Vagina (tissue), 2 donors: ENCODE results near the gene B4GALT7. TPM values are rescaled to one million over a fixed set of nuclear protein-coding genes. Genes with fewer than 3 reads are reported as not detected.

Experiments
- DNase-seq, 2 donors: peaks; one replicate each; pipeline ENCODE4 v3.0.0-alpha.2; 2017; ENCODE audit errors: extremely low spot score in 2 of 2
- H3K27ac ChIP-seq: fragments of 200-600 bp; sonication (generic); one replicate; pipeline ENCODE4 v1.5.1; 2019
- H3K27me3 ChIP-seq: fragments of 200-600 bp; sonication (generic); one replicate; pipeline ENCODE4 v1.5.1; 2019
- H3K36me3 ChIP-seq, 2 donors: fragments of 200-600 bp; sonication (generic); one replicate each; pipeline ENCODE4 v1.5.1; 2017 to 2019
- H3K4me1 ChIP-seq: fragments of 200-600 bp; sonication (generic); one replicate; pipeline ENCODE4 v1.5.1; 2019
- H3K4me3 ChIP-seq, 2 donors: fragments of 200-600 bp; sonication (generic); 1 replicate in 1 of 2; 2 replicates in 1 of 2; pipeline ENCODE4 v1.5.1; 2016 to 2019
- H3K9me3 ChIP-seq: fragments of 200-600 bp; sonication (generic); one replicate; pipeline ENCODE4 v1.5.1; 2019
- POLR2A ChIP-seq, 2 donors: fragments of 450-650 bp; IDR thresholded peaks; one replicate each; pipeline ENCODE4 v1.6.1; 2017; ENCODE audit warnings: antibody characterized with exemption in 2 of 2, mild to moderate bottlenecking in 2 of 2, moderate library complexity in 2 of 2
- POLR2AphosphoS5 ChIP-seq, 2 donors: sonication (generic); formaldehyde crosslinking; IDR thresholded peaks; one replicate each; pipeline ENCODE4 v1.9.0; 2017; ENCODE audit warnings: antibody characterized with exemption in 2 of 2, mild to moderate bottlenecking in 2 of 2, low read depth in 1 of 2; ENCODE audit not compliant: insufficient read depth in 1 of 2
- intact Hi-C: fragments of 100-400 bp; cut with DNase I; formaldehyde crosslinking; loops from one replicate; pipeline ENCODE4 v1.15.1; 2023
- total RNA-seq: library from RNA; depleted of rRNA; stranded (reverse); fragments of >200 nt; gene quantifications from one replicate; pipeline ENCODE4 v1.2.3, GENCODE V29; 2016
- TF ChIP-seq, protein P1 (sequence below), 3 experiments: fragments of 450-650 bp in 2 of 3; fragments of 200-600 bp in 1 of 3; sonication (generic) in 1 of 3; IDR thresholded peaks; one replicate each; pipeline ENCODE4 v1.5.1; 2017 to 2019; ENCODE audit warnings: antibody characterized with exemption in 3 of 3, mild to moderate bottlenecking in 2 of 3, moderate library complexity in 2 of 3

The B4GALT7 gene
- total RNA-seq, 1 donor from 2014 or later = 19.4 TPM

- Histone ChIP-seq H3K27me3 (no peaks in the 10 kb centered on the region), H3K27ac (no peak overlapping the region), H3K4me1 (peaks cover 16% of the 10 kb centered on the region), H3K36me3 (peaks cover 0 to 5% of the 10 kb centered on the region in 2 donors), H3K4me3 (no peak overlapping the region), H3K9me3 (no peaks in the 10 kb centered on the region)
- no peak for DNase-seq
- intact Hi-C loops = no loop called here
- TF ChIP-seq POLR2A (IDR thresholded peaks at IDR 0.05) = no peak
- TF ChIP-seq, protein P1, sequence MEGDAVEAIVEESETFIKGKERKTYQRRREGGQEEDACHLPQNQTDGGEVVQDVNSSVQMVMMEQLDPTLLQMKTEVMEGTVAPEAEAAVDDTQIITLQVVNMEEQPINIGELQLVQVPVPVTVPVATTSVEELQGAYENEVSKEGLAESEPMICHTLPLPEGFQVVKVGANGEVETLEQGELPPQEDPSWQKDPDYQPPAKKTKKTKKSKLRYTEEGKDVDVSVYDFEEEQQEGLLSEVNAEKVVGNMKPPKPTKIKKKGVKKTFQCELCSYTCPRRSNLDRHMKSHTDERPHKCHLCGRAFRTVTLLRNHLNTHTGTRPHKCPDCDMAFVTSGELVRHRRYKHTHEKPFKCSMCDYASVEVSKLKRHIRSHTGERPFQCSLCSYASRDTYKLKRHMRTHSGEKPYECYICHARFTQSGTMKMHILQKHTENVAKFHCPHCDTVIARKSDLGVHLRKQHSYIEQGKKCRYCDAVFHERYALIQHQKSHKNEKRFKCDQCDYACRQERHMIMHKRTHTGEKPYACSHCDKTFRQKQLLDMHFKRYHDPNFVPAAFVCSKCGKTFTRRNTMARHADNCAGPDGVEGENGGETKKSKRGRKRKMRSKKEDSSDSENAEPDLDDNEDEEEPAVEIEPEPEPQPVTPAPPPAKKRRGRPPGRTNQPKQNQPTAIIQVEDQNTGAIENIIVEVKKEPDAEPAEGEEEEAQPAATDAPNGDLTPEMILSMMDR (IDR thresholded peaks at IDR 0.05) = no peak
These were observed 11.5 kb upstream of the B4GALT7 start for GRCh38 chr5:177588413-177588909.

GRCh38 chr5:177590406-177590805 is 9.5 kb upstream of the B4GALT7 start:
- no peaks in the 10 kb centered on the region for H3K27me3 ChIP-seq
- TF ChIP-seq, protein P1 (IDR thresholded peaks at IDR 0.05) = no peak
- TF ChIP-seq POLR2A (IDR thresholded peaks at IDR 0.05) = no peak
- intact Hi-C loops = no loop called here
- H3K9me3 ChIP-seq = no peaks in the 10 kb centered on the region
- peaks cover 3 to 24% of the 10 kb centered on the region in 2 donors for H3K36me3 ChIP-seq
- no peak for DNase-seq
- no peak overlapping the region for H3K4me3 ChIP-seq
- no peak overlapping the region for H3K27ac ChIP-seq
- peaks cover 30% of the 10 kb centered on the region for H3K4me1 ChIP-seq

- no peak overlapping the region for H3K27ac ChIP-seq
- H3K9me3 ChIP-seq = no peaks in the 10 kb centered on the region
- peak overlapping the region; percentile 81 to 97 for H3K4me3 ChIP-seq
- H3K4me1 ChIP-seq = peaks cover 30% of the 10 kb centered on the region
- DNase-seq = no peak
- H3K27me3 ChIP-seq = no peaks in the 10 kb centered on the region
- intact Hi-C loops = no loop called here
- no peak for TF ChIP-seq POLR2A (IDR thresholded peaks at IDR 0.05)
- no peak for TF ChIP-seq POLR2AphosphoS5 (IDR thresholded peaks at IDR 0.05; ENCODE audit: insufficient read depth in 1 of 2, low read depth in 1 of 2)
- TF ChIP-seq, protein P1 (IDR thresholded peaks at IDR 0.05) = no peak
- peaks cover 3 to 37% of the 10 kb centered on the region in 2 donors for H3K36me3 ChIP-seq
These were observed 8.3 kb upstream of the B4GALT7 start for GRCh38 chr5:177591690-177592009.

DNA sequence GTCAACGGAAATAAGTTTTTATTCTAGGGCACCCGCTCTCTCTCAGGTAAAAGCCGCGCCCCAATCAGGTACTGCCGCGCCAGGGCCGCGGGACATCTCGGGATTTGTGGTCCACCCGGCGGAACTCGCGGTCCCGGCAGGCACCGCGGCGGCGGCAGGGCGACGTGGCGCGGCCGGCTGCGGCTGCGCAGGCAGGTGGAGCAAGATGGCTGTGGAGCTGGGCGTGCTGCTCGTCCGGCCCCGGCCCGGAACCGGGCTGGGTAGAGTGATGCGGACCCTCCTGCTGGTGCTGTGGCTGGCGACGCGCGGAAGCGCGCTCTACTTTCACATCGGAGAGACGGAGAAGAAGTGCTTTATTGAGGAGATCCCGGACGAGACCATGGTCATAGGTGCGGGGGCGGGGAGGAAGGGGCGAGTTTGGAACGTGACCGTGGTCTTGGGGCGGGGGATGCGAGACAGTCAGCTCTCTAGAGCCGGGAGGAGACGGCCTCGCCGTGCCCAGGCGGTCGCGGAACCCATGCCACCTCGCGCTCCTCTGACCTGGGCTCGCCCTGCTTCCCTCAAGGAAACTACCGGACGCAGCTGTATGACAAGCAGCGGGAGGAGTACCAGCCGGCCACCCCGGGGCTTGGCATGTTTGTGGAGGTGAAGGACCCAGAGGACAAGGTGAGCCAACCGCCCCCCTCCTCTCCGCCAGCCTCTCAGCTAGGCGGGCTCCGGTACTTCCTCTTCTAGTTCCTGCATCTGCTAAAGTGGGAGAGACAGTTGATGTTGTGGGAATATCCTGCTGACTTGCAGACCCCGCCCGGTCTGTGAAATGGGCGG is 7.7 kb upstream of the B4GALT7 start, which contains the start of gene TMED9:
Gene TMED9, plus strand, starts transcription at position 194 of the 825 bp plus-strand sequence. Its CDS starts 12 bp downstream, at position 206.
- no peak for DNase-seq
- H3K27me3 ChIP-seq = no peaks in the 10 kb centered on the region
- peak within 1 kb of the TSS; percentile 71 for H3K27ac ChIP-seq
- H3K4me3 ChIP-seq = peak within 1 kb of the TSS; percentile 81 to 97
- intact Hi-C loops = no loop called here
- TF ChIP-seq, protein P1 (IDR thresholded peaks at IDR 0.05) = peak in 1 of 3 experiments; percentile 13
- TF ChIP-seq POLR2AphosphoS5 (IDR thresholded peaks at IDR 0.05; ENCODE audit: insufficient read depth in 1 of 2, low read depth in 1 of 2) = peak; percentile 15 to 87
- peak in 1 of 2 donors; percentile 81 for TF ChIP-seq POLR2A (IDR thresholded peaks at IDR 0.05)
- peaks cover 30% of the 10 kb centered on the region for H3K4me1 ChIP-seq
- H3K36me3 ChIP-seq = peaks cover 3 to 37% of the 10 kb centered on the region in 2 donors
- H3K9me3 ChIP-seq = no peaks in the 10 kb centered on the region

DNA sequence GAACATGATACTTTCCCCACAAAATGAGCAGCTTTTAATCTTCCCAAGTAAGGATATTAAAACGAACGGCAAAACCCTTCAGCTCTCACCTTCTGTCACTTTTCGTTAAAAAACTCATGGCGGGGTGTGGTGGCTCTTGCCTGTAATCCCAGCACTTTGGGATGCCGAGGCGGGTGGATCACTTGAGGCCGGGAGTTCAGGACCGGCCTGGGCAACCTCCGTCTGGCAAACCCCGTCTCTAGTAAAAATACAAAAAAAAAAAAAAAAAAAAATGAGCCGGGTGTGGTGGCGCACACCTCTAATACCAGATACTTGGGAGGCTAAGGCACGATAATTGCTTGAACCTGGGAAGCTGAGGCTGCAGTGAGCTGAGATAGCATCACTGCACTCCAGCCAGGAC is 7.0 kb upstream of the B4GALT7 start:
- H3K4me3 ChIP-seq = peak overlapping the region; percentile 81 to 97
- intact Hi-C loops = no loop called here
- no peak for DNase-seq
- peaks cover 3 to 37% of the 10 kb centered on the region in 2 donors for H3K36me3 ChIP-seq
- no peak overlapping the region for H3K27ac ChIP-seq
- H3K4me1 ChIP-seq = peaks cover 30% of the 10 kb centered on the region
- no peaks in the 10 kb centered on the region for H3K27me3 ChIP-seq
- TF ChIP-seq POLR2AphosphoS5 (IDR thresholded peaks at IDR 0.05; ENCODE audit: insufficient read depth in 1 of 2, low read depth in 1 of 2) (no peak), POLR2A (IDR thresholded peaks at IDR 0.05) (no peak)
- TF ChIP-seq, protein P1 (IDR thresholded peaks at IDR 0.05) = no peak
- H3K9me3 ChIP-seq = no peaks in the 10 kb centered on the region
